G401.6 (cell line): ENCODE results near the gene CFAP100.

ENCODE experiments used
- FAIRE-seq: peaks from 2 replicates; lab custom pipeline; 2012; peaks lifted over from hg19 to GRCh38; lab: Jason Lieb, UNC

CFAP100 gene

DNA sequence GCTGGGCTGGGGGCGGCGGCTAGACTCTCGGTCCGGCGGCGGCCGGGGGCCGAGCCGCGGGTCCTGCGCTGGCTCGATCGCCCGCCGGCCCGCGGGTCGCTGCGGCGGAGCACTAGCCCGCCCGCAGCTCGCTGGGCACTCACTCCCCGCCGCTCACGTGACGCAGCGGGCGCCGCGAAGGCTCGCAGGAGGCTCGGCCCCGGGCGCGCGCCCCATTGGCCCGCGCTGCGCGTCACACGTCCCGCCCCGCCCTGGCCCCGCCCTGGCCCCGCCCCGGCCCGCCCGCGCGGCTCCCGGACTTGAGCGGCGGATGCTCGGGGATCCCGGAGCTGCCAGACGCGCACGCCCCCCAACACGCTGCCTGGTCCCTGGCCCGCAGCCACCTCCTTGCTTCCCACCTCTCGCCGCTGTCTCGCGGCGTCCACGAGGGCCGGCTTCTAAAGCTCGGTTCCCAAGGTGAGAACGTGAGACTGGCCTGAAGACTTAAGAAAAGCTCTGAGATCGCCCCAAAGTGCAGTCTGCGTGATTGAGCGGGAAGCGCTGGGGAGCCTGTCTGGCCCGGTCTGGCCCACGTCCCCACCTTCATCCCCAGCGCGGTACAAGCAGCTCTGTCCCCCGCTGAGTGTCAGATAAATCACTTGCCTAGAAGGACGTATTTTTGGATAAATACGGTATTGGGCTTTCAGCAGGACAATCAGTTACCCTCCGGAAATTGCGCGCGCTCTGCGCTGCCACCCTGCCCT, 37.2 kb upstream of the CFAP100 start, which contains the start of gene KLF15:
Gene KLF15 (minus strand): TSS at position 114 of the 743 bp plus-strand sequence. CDS start 4,486 bp downstream, outside the sequence.
- no peak for FAIRE-seq

- no peak for FAIRE-seq
Measured at GRCh38 chr3:126358038-126358815, 36.5 kb upstream of the CFAP100 start.

GRCh38 chr3:126358816-126359181, 35.9 kb upstream of the CFAP100 start:
- no peak for FAIRE-seq

- FAIRE-seq = no peak
Measured at GRCh38 chr3:126360046-126360713, 34.5 kb upstream of the CFAP100 start.

- no peak for FAIRE-seq
Measured at GRCh38 chr3:126360714-126361060, 34.0 kb upstream of the CFAP100 start.

- no peak for FAIRE-seq
Measured at GRCh38 chr3:126361211-126361610, 33.5 kb upstream of the CFAP100 start.

DNA sequence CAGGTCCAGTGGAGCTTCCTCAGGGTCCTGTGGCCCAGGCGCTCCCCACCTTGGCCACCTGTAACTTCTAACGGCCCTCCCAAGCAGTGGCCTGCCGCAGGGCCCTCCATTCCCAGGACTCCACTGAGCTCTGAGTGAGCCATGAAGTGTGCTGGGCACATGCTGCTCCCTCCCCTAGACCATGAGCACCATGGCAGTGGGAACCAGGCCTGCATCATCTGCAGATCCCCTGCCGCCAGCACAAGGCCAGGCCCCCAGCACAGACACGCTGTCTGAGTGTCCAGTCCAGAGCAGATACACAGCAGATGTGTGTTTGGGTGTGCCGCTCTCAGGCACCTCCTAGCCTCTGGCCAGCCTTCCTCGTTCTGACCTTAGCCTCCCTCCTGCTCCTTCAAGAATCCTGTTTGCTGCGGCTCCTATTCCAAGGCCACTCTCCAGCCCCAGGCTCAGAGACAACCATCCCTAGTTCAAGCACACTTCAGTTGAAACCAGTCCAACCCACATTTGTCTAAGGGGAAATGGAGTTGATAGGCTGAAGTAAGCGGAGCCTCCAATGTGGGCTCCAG, 30.5 kb upstream of the CFAP100 start:
- no peak for FAIRE-seq

GRCh38 chr3:126364731-126365301, 29.9 kb upstream of the CFAP100 start:
- no peak for FAIRE-seq

DNA sequence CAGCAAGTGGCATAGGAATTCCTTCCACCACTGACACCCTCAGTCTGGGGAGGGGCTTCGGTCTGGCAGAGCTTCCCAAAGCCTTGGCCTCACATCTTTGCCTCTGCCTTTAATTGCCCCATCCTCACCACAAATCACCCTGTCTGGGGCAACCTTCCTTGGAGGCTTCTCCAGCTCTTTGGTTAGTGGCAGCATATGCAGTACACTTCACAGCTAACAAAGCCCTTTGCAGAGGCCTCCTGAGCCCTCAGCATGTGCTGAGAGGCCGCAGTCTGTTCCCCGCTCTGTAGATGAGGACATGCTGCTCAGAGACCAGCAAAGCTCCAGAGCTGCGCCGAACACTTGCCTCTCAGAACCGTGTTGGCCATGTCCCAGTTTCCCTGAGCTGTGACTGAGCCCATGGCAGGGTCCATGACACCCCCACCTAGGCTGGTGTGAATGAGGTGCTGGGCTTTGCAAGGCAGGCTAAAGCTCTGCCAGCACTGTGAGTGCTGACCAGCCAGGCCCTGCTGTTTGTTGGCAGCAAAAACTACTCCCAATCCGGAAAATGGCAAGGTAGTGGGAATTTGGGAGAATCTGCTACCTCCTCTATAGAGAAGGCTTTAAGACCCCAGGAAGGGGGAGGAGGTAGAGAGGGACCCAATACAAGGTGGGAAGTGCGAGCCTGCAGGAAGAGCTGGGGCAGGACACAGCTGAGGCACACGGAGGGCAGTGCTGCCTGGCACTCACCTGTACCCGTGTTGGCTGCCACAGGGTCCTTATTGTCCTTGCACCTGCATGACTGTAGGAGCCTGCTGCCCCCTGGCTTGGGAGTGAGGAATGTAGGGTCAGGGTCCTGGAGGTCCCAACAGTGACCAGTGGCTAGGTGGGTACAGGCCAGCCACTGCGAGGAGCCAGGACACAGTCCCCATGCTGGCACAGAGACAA, 29.1 kb upstream of the CFAP100 start:
- FAIRE-seq = no peak

DNA sequence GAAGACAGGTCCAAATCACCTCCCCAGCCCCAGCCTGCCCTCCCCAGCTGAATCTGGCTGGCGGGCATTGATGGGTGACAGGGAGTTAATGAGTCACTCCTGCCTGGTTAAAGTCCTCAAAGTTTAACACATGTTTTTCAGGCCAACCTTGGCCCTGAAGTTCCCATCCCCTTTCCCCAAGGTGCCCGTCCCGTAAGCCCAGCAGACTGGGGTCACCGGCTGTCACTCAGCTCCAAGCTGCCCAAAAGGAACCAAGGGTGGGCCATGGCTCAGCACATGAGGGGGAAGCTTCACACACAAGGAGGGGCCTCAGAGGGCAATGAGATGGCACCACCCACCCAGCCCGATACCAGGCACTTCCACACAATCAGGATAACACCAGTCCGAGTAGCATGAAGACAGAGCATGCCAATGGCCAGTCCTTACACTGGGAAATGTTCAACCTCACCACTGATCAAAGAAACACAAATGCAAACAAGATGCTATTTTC, 27.3 kb upstream of the CFAP100 start:
- no peak for FAIRE-seq

GRCh38 chr3:126369490-126369889, 25.2 kb upstream of the CFAP100 start:
- no peak for FAIRE-seq

- no peak for FAIRE-seq
Measured at GRCh38 chr3:126370055-126370454, 24.7 kb upstream of the CFAP100 start.

- no peak for FAIRE-seq
Measured at GRCh38 chr3:126370606-126371005, 24.1 kb upstream of the CFAP100 start.

DNA sequence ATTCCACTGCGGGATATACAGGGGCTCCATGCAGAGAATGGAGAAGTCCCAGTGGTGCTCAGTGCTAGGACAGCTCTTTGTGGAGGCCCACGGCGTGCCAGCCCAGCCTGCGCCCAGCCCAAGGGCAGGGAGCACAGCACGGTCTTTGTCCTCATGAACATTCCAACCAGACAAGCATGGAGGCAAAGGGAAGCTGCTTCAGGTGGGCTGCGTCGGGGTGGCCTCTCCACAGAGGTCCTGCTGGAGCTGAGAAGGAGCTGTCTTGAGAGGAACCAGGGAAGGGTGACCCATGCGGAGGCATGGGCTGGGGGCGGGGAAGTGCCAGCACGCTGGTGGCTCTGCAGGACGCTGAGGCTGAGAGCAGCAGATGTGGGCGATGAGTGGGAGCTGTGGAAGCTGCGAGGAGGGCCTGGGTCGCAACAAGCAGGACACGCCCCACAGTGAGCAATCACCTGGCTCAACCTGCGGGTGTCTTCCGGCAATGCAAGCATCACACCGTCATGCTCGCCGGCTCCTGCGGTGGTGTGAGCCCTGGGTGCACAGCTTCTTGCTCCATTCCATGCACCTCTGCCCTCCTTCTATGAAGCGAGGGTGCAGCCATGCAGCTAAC, 23.5 kb upstream of the CFAP100 start:
- no peak for FAIRE-seq

- FAIRE-seq = no peak
Measured at GRCh38 chr3:126372413-126373145, 22.1 kb upstream of the CFAP100 start.

- no peak for FAIRE-seq
Measured at GRCh38 chr3:126373146-126373613, 21.5 kb upstream of the CFAP100 start.

DNA sequence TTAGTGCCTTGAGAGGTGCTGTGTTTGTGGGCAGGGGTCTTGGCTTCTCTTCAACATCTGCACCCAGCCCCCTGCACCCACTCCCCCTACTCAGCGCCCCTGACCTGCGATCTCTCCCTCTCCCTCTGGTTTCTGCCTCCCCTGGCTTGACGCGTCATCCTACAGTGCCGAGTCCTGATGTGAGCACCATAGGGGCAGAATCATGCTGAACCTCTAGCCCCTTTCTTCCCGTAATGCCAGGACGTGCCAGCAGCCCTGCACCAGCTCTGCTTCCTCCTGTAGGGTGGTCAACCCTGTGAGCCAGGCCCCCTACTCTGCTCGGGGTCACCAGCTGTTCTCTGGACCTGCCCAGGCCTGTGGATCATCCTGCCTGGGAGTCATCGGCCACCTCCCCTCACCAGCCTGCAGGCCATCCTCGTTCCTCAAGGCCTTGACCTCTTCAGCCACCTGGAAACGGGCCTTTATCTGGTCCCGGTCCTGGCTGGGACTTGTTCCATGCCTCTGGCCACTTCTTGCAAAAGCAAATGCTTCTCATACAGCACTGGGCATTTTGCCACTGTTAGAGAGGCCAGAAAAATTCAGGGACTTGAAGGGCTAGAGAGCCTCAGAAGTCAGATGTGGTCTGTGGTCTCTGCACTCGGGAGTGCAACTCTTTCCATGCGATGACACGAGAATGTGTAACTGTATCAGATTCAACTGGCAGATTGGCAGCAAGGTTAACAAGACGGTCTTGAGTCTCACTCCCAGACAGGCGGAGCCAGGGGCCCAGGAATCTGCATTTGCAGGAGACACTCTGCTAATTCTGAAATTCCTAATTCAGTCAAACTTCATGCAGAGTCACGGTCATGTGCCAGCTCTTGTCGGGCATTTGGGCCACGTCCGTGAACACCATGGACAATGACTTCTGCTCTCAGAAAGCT, 20.8 kb upstream of the CFAP100 start:
- no peak for FAIRE-seq

- no peak for FAIRE-seq
Measured at GRCh38 chr3:126375835-126376331, 18.8 kb upstream of the CFAP100 start.

- FAIRE-seq = no peak
Measured at GRCh38 chr3:126376444-126376843, 18.3 kb upstream of the CFAP100 start.
